GM12864 (cell line): ENCODE data around the gene DCC.

Experiments
- DNase-seq: peaks from one replicate; pipeline ENCODE4 v3.0.0-alpha.2; 2011; ENCODE audit warnings: low read depth
- H3K4me3 ChIP-seq: 2 replicates; pipeline ENCODE4 v1.5.1; 2011; ENCODE audit warnings: mild to moderate bottlenecking, low read depth, low read length, control low read depth
- CTCF ChIP-seq: IDR thresholded peaks from 2 replicates; pipeline ENCODE4 v1.5.1; 2011; ENCODE audit warnings: low read depth, mild to moderate bottlenecking, moderate library complexity, low read length, control low read depth, inconsistent platforms; ENCODE audit errors: missing control alignments

DCC gene

GRCh38 chr18:52323802-52324201, 16.2 kb upstream of the DCC start:
- H3K4me3 ChIP-seq: no peak overlapping the region
- no peak for DNase-seq
- no peak for TF ChIP-seq CTCF

- TF ChIP-seq CTCF: no peak
- DNase-seq: no peak
- H3K4me3 ChIP-seq: no peak overlapping the region
Measured at GRCh38 chr18:52325997-52326396, 14.0 kb upstream of the DCC start.

GRCh38 chr18:52333860-52334259, 6.1 kb upstream of the DCC start:
- no peak for DNase-seq
- TF ChIP-seq CTCF: no peak
- H3K4me3 ChIP-seq: no peak overlapping the region

- TF ChIP-seq CTCF: no peak
- H3K4me3 ChIP-seq: no peak overlapping the region
Measured at GRCh38 chr18:52334307-52334706, 5.7 kb upstream of the DCC start.

GRCh38 chr18:52334896-52335295, 5.1 kb upstream of the DCC start:
- no peak for TF ChIP-seq CTCF
- H3K4me3 ChIP-seq: no peak overlapping the region
- DNase-seq: no peak

More at GRCh38 chr18:52334307-52334706, 5.7 kb upstream of the DCC start:
- no peak for DNase-seq

- DNase-seq: no peak
- H3K4me3 ChIP-seq: no peak overlapping the region
- TF ChIP-seq CTCF: no peak
Measured at GRCh38 chr18:52337276-52337675, 2.7 kb upstream of the DCC start.

- no peak overlapping the region for H3K4me3 ChIP-seq
- TF ChIP-seq CTCF: no peak
Measured at GRCh38 chr18:52340406-52341102, 557 bp downstream of the DCC start.

More at GRCh38 chr18:52340406-52341102, 557 bp downstream of the DCC start:
- DNase-seq: no peak
